ENCODE data around the gene MAST2. TPM values are rescaled to one million over a fixed set of nuclear protein-coding genes. Genes with fewer than 3 reads are reported as not detected.

The MAST2 gene
- 49.7 TPM for polyA plus RNA-seq
- long read RNA-seq, donor 1, partial matches to known transcripts, result 5 of 5 reads
- long read RNA-seq, donor 1, other reads (novel, unspliced or antisense), result 0 of 5 reads
- long read RNA-seq, donor 2, partial matches to known transcripts, result 29 of 32 reads
- long read RNA-seq, donor 2, other reads (novel, unspliced or antisense), result 0 of 32 reads
- long read RNA-seq, donor 3, result 0 reads
- long read RNA-seq, donor 4, result 0 reads
- long read RNA-seq, donor 5, partial matches to known transcripts, result 7 of 7 reads
- long read RNA-seq, donor 5, other reads (novel, unspliced or antisense), result 0 of 7 reads
- long read RNA-seq, donor 6, partial matches to known transcripts, result 32 of 35 reads
- long read RNA-seq, donor 6, other reads (novel, unspliced or antisense), result 0 of 35 reads
- long read RNA-seq, donor 7, partial matches to known transcripts, result 0 of 5 reads
- long read RNA-seq, donor 7, other reads (novel, unspliced or antisense), result 0 of 5 reads
- long read RNA-seq, donor 8, partial matches to known transcripts, result 5 of 12 reads
- long read RNA-seq, donor 8, other reads (novel, unspliced or antisense), result 6 of 12 reads
- long read RNA-seq, donor 9, partial matches to known transcripts, result 0 of 2 reads
- long read RNA-seq, donor 9, other reads (novel, unspliced or antisense), result 0 of 2 reads
- long read RNA-seq, donor 10, full-length matches to known transcripts, result 2 of 2 reads
- long read RNA-seq, donor 10, partial matches to known transcripts, result 0 of 2 reads
- long read RNA-seq, donor 10, other reads (novel, unspliced or antisense), result 0 of 2 reads
- long read RNA-seq, donor 11, full-length matches to known transcripts, result 2 of 2 reads
- long read RNA-seq, donor 11, partial matches to known transcripts, result 0 of 2 reads
- long read RNA-seq, donor 11, other reads (novel, unspliced or antisense), result 0 of 2 reads

DNA sequence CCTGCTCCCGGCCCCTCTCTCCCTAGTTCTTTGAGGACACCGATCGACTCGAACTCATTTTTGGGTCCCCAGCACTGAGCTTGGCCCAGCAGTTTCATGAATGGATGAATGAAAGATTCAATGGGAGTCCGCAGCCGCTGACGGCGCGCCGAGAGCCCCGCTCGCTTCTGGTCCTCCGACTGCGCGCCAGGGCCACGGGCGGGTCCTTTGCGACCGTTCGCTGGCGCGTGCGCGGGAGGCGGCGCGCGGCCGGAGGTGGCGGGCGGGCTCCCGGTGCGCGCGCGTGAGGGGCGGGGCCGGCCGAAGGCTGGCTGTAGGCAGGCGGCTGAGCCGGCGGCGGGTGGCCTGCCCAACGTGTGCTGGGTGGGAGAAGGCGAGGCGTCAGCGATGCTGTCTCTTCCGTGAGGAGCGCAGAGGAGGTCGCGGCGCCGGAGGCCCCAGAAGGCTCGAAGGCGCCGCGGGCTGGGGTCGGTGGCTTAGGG is at the start of gene MAST2:
Gene MAST2 (plus strand): TSS at position 314 of the 482 bp plus-strand sequence. CDS start 284 bp downstream, outside the sequence.
- no peaks in the 10 kb centered on the region for H3K9me3 ChIP-seq (ENCODE audit: control insufficient read depth, low read depth, low read length)
- DNase-seq, result peak; percentile 85 to 95
- H3K27ac ChIP-seq (ENCODE audit: low read length), result peak within 1 kb of the TSS; percentile 67
- peaks cover 4% of the 10 kb centered on the region for H3K36me3 ChIP-seq (ENCODE audit: control insufficient read depth, insufficient read depth, low read length)
- no peaks in the 10 kb centered on the region for H3K27me3 ChIP-seq (ENCODE audit: control insufficient read depth, insufficient read depth, low read length)
- no CpG with 5 or more reads among the region's 58 CpGs for WGBS (ENCODE audit: insufficient coverage, low lambda C conversion rate)
- peak within 1 kb of the TSS; percentile 60 for H3K4me3 ChIP-seq (ENCODE audit: low read length)
- peaks cover 12% of the 10 kb centered on the region for H3K4me1 ChIP-seq (ENCODE audit: control insufficient read depth, insufficient read depth, low read length)

DNA sequence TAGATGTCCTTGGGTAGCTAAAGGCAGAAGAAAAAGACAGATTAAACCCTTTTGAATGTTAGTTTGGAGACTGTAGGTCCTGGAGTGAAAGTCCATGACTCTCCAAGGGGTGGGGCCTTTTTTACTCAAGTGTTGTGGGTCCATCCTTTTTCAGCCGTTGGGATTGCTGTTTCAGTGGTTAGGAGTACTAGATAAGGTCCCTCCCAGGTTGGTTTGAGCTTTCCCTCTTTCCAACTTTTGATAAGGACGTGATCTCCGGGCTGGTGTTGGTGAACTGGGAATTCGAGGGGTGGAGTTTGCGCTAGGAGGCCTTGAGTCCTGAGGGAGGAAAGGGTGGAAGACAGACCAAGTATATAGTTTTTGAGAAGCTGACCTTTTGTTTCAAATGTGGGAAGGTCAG is 47.7 kb upstream of the MAST2 start:
- WGBS (ENCODE audit: insufficient coverage, low lambda C conversion rate), result no CpG with 5 or more reads among the region's 5 CpGs
- Histone ChIP-seq H3K27ac (ENCODE audit: low read length) (no peak overlapping the region), H3K27me3 (ENCODE audit: control insufficient read depth, insufficient read depth, low read length) (no peaks in the 10 kb centered on the region), H3K36me3 (ENCODE audit: control insufficient read depth, insufficient read depth, low read length) (no peaks in the 10 kb centered on the region), H3K4me1 (ENCODE audit: control insufficient read depth, insufficient read depth, low read length) (peaks cover 8% of the 10 kb centered on the region), H3K4me3 (ENCODE audit: low read length) (no peak overlapping the region), H3K9me3 (ENCODE audit: control insufficient read depth, low read depth, low read length) (peaks cover 6% of the 10 kb centered on the region)
- DNase-seq, result no peak

DNA sequence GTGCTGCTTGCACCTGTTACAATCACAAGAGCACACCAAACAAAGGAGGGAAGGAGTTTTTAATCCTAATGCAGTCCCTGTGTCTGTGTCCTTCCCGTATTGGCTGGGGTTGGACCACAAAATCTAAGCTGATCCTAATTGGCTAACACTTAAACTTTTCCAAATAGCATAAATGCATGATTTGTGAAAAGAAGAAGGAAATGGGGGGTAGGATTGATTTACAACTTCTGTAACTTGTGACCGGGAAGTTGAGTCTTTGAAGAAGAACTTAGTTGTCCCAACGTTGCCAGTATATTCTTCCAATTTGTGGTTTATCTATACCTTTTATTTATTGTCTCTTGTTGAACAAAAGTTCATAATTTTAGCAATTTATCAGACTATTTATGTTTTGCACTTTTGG is 41.1 kb upstream of the MAST2 start:
- no peaks in the 10 kb centered on the region for H3K9me3 ChIP-seq (ENCODE audit: control insufficient read depth, low read depth, low read length)
- H3K36me3 ChIP-seq (ENCODE audit: control insufficient read depth, insufficient read depth, low read length), result no peaks in the 10 kb centered on the region
- H3K4me3 ChIP-seq (ENCODE audit: low read length), result no peak overlapping the region
- H3K27me3 ChIP-seq (ENCODE audit: control insufficient read depth, insufficient read depth, low read length), result no peaks in the 10 kb centered on the region
- no peaks in the 10 kb centered on the region for H3K4me1 ChIP-seq (ENCODE audit: control insufficient read depth, insufficient read depth, low read length)
- WGBS (ENCODE audit: insufficient coverage, low lambda C conversion rate), result 50% methylated on average over 1 of the region's 3 CpGs
- no peak for DNase-seq
- H3K27ac ChIP-seq (ENCODE audit: low read length), result no peak overlapping the region

DNA sequence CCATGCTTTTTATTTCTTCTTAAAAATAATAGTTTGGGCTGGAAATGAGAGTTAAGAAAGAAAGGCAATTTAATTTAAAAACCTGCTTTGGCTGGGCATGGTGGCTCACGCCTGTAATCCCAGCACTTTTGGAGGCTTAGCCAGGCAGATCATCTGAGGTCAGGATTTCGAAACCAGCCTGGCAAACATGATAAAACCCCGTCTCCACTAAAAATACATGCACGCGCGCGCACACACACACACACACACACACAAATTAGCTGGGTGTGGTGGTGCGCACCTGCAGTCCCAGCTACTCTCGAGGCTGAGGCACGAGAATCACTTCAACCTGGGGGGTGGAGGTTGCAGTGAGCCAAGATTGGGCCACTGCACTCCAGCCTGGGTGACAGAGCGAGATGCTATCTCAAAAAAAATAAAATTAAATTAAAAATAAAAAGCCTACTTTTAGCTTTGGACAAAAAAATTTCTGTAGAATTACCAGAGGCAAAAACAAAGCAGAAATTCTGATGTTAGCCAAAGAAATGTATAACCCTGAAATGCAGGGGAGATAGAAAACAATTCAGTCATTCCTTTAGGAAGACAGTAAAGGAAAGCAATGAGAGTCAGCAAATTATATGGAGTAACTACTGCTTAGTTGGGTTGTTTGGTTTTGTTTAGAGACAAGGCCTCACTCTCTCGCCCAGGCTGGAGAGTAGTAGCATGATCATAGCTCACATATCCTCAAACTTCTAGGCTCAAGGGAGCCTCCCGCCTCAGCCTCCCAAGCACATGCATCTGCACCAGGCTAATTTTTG is 37.2 kb upstream of the MAST2 start:
- WGBS (ENCODE audit: insufficient coverage, low lambda C conversion rate), result 67% methylated on average over 2 of the region's 13 CpGs

DNA sequence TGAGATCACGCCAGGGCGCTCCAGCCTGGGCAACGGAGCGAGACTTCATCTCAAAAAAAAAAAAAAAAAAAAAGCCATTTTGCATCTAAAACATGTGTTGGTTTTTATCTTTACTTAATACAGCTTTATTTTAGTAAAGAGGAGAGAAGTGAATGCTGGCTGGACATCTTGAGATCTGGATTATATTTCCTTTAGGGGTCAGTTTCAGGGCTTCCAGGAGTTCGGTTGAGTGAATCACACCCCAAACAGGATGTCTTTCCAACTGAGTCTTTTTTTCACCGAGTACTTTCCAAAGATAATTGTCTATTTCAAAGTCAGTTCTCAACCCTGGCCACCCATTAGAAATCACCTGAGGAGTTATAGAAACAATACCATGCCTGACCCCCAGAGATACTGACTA is 36.4 kb upstream of the MAST2 start:
- Histone ChIP-seq H3K9me3 (ENCODE audit: control insufficient read depth, low read depth, low read length) (no peaks in the 10 kb centered on the region), H3K27me3 (ENCODE audit: control insufficient read depth, insufficient read depth, low read length) (no peaks in the 10 kb centered on the region), H3K4me1 (ENCODE audit: control insufficient read depth, insufficient read depth, low read length) (no peaks in the 10 kb centered on the region), H3K4me3 (ENCODE audit: low read length) (no peak overlapping the region), H3K27ac (ENCODE audit: low read length) (no peak overlapping the region), H3K36me3 (ENCODE audit: control insufficient read depth, insufficient read depth, low read length) (no peaks in the 10 kb centered on the region)
- DNase-seq, result no peak
- no CpG with 5 or more reads among the region's 6 CpGs for WGBS (ENCODE audit: insufficient coverage, low lambda C conversion rate)

More for the DNA sequence above, 37.2 kb upstream of the MAST2 start:
- Histone ChIP-seq H3K4me3 (ENCODE audit: low read length) (no peak overlapping the region), H3K4me1 (ENCODE audit: control insufficient read depth, insufficient read depth, low read length) (no peaks in the 10 kb centered on the region), H3K27ac (ENCODE audit: low read length) (no peak overlapping the region), H3K36me3 (ENCODE audit: control insufficient read depth, insufficient read depth, low read length) (no peaks in the 10 kb centered on the region), H3K27me3 (ENCODE audit: control insufficient read depth, insufficient read depth, low read length) (no peaks in the 10 kb centered on the region), H3K9me3 (ENCODE audit: control insufficient read depth, low read depth, low read length) (no peaks in the 10 kb centered on the region)
- DNase-seq, result no peak

DNA sequence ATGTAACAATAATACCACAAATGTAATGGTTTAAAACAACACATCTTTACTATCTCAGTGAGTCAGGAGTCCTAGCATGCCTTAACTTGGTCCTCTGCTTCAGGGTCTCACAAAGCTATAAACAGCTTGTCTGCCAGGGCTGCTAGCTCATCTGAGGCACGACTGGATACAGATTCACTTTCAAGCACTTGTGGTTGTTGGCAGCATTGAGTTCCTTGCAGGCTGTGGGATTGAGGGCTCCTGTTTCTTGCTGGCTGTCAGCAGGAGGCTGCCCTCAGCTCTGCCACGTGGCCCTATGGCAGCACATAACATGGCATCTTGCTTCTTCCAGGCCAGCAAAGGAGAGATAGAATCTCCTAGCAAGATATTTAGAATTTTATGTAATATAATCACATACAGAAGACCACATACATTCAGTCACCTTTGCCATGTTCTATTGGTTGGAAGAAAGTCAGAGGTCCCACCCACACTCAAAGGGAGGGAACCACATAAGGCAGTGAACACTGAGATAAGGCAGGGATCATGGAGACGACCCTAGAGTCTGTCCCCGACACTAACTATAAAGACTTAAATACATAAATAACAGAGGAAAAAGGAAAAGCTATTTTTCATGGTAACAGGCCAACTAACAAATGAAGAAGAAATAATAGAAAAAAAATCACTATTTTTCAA is 34.0 kb upstream of the MAST2 start:
- H3K27me3 ChIP-seq (ENCODE audit: control insufficient read depth, insufficient read depth, low read length), result no peaks in the 10 kb centered on the region
- no CpG with 5 or more reads among the region's 4 CpGs for WGBS (ENCODE audit: insufficient coverage, low lambda C conversion rate)
- H3K9me3 ChIP-seq (ENCODE audit: control insufficient read depth, low read depth, low read length), result no peaks in the 10 kb centered on the region
- DNase-seq, result no peak
- no peaks in the 10 kb centered on the region for H3K4me1 ChIP-seq (ENCODE audit: control insufficient read depth, insufficient read depth, low read length)
- H3K4me3 ChIP-seq (ENCODE audit: low read length), result no peak overlapping the region
- no peak overlapping the region for H3K27ac ChIP-seq (ENCODE audit: low read length)
- H3K36me3 ChIP-seq (ENCODE audit: control insufficient read depth, insufficient read depth, low read length), result no peaks in the 10 kb centered on the region

DNA sequence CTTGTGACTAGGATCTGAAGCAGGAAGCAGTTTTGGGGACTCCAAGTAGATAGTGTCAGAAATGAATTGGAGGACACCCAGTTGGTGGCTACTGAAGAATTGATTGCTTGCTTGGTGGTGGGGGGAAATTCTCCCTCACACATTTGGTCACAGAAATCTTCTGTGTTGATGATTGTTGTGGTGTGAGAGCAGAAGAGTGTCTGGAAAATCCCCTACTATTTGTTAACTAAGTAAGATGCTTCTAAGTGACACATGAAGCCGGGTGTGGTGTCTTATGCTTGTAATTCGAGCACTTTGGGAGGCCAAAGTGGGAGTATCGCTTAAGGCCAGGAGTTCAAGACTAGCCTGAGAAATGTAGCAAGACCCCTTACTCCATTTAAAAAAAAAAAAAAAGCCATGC is 30.4 kb upstream of the MAST2 start:
- WGBS (ENCODE audit: insufficient coverage, low lambda C conversion rate), result no CpG with 5 or more reads among the region's 3 CpGs
- no peaks in the 10 kb centered on the region for H3K4me1 ChIP-seq (ENCODE audit: control insufficient read depth, insufficient read depth, low read length)
- no peaks in the 10 kb centered on the region for H3K36me3 ChIP-seq (ENCODE audit: control insufficient read depth, insufficient read depth, low read length)
- H3K4me3 ChIP-seq (ENCODE audit: low read length), result no peak overlapping the region
- no peaks in the 10 kb centered on the region for H3K9me3 ChIP-seq (ENCODE audit: control insufficient read depth, low read depth, low read length)
- DNase-seq, result no peak
- no peak overlapping the region for H3K27ac ChIP-seq (ENCODE audit: low read length)
- H3K27me3 ChIP-seq (ENCODE audit: control insufficient read depth, insufficient read depth, low read length), result no peaks in the 10 kb centered on the region

DNA sequence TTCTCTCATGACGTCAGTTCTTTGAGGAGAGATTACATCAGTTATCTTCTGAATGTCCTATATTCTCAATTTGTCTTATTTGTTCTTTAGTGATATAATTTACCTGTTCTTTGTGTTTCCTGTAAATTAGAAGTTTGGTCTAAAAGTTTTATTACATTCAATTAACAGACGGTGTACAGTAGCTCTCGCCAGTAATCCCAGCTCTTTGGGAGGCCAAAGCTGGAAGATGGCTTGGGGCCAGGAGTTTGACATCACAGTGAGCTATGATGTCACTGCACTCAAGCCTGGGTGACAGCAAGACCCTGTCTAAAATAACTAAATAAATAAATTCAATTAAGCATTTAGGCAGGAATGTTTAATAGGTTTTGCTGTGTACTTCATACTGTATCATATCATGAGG is 27.6 kb upstream of the MAST2 start:
- no peaks in the 10 kb centered on the region for H3K4me1 ChIP-seq (ENCODE audit: control insufficient read depth, insufficient read depth, low read length)
- no CpG with 5 or more reads among the region's 3 CpGs for WGBS (ENCODE audit: insufficient coverage, low lambda C conversion rate)
- no peak overlapping the region for H3K4me3 ChIP-seq (ENCODE audit: low read length)
- DNase-seq, result no peak
- no peak overlapping the region for H3K27ac ChIP-seq (ENCODE audit: low read length)
- H3K36me3 ChIP-seq (ENCODE audit: control insufficient read depth, insufficient read depth, low read length), result no peaks in the 10 kb centered on the region
- H3K27me3 ChIP-seq (ENCODE audit: control insufficient read depth, insufficient read depth, low read length), result no peaks in the 10 kb centered on the region
- no peaks in the 10 kb centered on the region for H3K9me3 ChIP-seq (ENCODE audit: control insufficient read depth, low read depth, low read length)

DNA sequence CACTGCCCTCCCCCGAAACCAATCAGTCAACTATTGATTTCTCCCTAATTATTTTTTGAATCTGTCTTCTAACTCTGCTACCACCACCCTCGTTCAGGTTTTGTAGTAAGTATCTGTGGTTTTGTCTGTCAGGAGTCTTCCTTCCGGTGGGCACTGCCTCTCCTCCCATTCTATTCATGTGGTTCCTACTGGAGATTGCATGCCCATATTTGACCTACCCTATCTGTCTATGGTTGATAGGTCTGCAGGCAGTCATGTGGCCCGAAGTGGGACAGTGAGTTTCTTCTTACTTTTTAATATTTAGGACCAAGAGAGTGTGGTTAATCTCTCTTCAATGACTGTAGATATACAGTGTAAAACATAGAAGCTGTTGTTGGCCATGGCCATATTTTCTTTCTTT is 17.8 kb upstream of the MAST2 start:
- Histone ChIP-seq H3K27me3 (ENCODE audit: control insufficient read depth, insufficient read depth, low read length) (no peaks in the 10 kb centered on the region), H3K4me3 (ENCODE audit: low read length) (no peak overlapping the region), H3K36me3 (ENCODE audit: control insufficient read depth, insufficient read depth, low read length) (no peaks in the 10 kb centered on the region), H3K27ac (ENCODE audit: low read length) (no peak overlapping the region), H3K9me3 (ENCODE audit: control insufficient read depth, low read depth, low read length) (no peaks in the 10 kb centered on the region), H3K4me1 (ENCODE audit: control insufficient read depth, insufficient read depth, low read length) (no peaks in the 10 kb centered on the region)
- DNase-seq, result no peak
- 100% methylated on average over 1 of the region's 4 CpGs for WGBS (ENCODE audit: insufficient coverage, low lambda C conversion rate)

Data from large intestine (tissue), 12 donors.